ENCODE results near the gene UBR4. TPM values are rescaled to one million over a fixed set of nuclear protein-coding genes. Genes with fewer than 3 reads are reported as not detected.

UBR4 gene
- total and polyA plus RNA-seq, 2 experiments from 2014 or later, result 140 to 175 TPM

DNA sequence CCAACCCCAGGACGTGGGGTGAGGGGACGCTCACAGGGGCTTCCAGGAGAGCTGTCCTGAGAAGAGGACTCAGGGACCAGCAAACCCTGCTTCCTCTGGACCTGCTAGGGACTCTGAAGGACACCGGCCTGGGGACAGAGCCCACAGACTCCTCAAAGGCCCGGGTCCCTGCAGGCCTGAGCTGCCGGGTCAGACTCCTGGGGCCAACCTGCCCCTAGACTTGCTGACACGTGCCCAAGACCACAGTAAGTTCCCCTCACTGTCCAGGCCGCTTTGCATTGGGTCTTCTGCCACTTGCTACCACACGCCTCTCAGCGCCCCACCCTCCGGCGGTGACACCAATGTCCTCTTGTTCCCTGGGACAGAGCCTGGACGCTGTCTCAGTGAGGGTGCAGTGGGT lies 146.9 kb downstream of the UBR4 start:
- Histone ChIP-seq H3K4me2 (no peak overlapping the region), H3K79me2 (no peaks in the 10 kb centered on the region), H3K9me2 (replicated peaks; ENCODE audit: insufficient read depth) (no peaks in the 10 kb centered on the region), H3K4me1 (ENCODE audit: insufficient read depth) (no peaks in the 10 kb centered on the region), H2AFZ (no peak overlapping the region), H4K20me1 (ENCODE audit: insufficient read depth, poor library complexity, severe bottlenecking) (no peaks in the 10 kb centered on the region), H3K9me3 (ENCODE audit: low read depth) (no peaks in the 10 kb centered on the region), H3K27me3 (peaks cover 6% of the 10 kb centered on the region), H3K27ac (no peak overlapping the region), H3K4me3 (no peak overlapping the region), H3K36me3 (replicated peaks; ENCODE audit: insufficient read depth, low read depth) (no peaks in the 10 kb centered on the region)
- TF ChIP-seq, protein P1, sequence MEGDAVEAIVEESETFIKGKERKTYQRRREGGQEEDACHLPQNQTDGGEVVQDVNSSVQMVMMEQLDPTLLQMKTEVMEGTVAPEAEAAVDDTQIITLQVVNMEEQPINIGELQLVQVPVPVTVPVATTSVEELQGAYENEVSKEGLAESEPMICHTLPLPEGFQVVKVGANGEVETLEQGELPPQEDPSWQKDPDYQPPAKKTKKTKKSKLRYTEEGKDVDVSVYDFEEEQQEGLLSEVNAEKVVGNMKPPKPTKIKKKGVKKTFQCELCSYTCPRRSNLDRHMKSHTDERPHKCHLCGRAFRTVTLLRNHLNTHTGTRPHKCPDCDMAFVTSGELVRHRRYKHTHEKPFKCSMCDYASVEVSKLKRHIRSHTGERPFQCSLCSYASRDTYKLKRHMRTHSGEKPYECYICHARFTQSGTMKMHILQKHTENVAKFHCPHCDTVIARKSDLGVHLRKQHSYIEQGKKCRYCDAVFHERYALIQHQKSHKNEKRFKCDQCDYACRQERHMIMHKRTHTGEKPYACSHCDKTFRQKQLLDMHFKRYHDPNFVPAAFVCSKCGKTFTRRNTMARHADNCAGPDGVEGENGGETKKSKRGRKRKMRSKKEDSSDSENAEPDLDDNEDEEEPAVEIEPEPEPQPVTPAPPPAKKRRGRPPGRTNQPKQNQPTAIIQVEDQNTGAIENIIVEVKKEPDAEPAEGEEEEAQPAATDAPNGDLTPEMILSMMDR (IDR thresholded peaks at IDR 0.05; ENCODE audit: poor library complexity), result no peak
- no peak for TF ChIP-seq EZH2phosphoT487 (IDR thresholded peaks at IDR 0.05; ENCODE audit: low read depth, severe bottlenecking, unreplicated experiment)
- TF ChIP-seq EZH2 (IDR thresholded peaks at IDR 0.05; ENCODE audit: borderline replicate concordance), result no peak
- 86% methylated on average over 12 of the region's 12 CpGs for WGBS (ENCODE audit: low lambda C conversion rate, missing lambda C conversion rate)
- DNase-seq (ENCODE audit: low spot score), result no peak

- H4K20me1 ChIP-seq (ENCODE audit: insufficient read depth, poor library complexity, severe bottlenecking), result no peaks in the 10 kb centered on the region
- WGBS (ENCODE audit: low lambda C conversion rate, missing lambda C conversion rate), result 79% methylated on average over 8 of the region's 8 CpGs
- no peaks in the 10 kb centered on the region for H3K4me1 ChIP-seq (ENCODE audit: insufficient read depth)
- DNase-seq (ENCODE audit: low spot score), result no peak
- H3K4me3 ChIP-seq, result no peak overlapping the region
- no peak overlapping the region for H2AFZ ChIP-seq
- H3K79me2 ChIP-seq, result no peaks in the 10 kb centered on the region
- H3K4me2 ChIP-seq, result no peak overlapping the region
- H3K27ac ChIP-seq, result no peak overlapping the region
- H3K9me3 ChIP-seq (ENCODE audit: low read depth), result no peaks in the 10 kb centered on the region
- H3K9me2 ChIP-seq (replicated peaks; ENCODE audit: insufficient read depth), result no peaks in the 10 kb centered on the region
- TF ChIP-seq EZH2phosphoT487 (IDR thresholded peaks at IDR 0.05; ENCODE audit: low read depth, severe bottlenecking, unreplicated experiment), result no peak
- TF ChIP-seq EZH2 (IDR thresholded peaks at IDR 0.05; ENCODE audit: borderline replicate concordance), result no peak
- TF ChIP-seq, protein P1 (IDR thresholded peaks at IDR 0.05; ENCODE audit: poor library complexity), result no peak
- H3K27me3 ChIP-seq, result peaks cover 6% of the 10 kb centered on the region
- H3K36me3 ChIP-seq (replicated peaks; ENCODE audit: insufficient read depth, low read depth), result no peaks in the 10 kb centered on the region
These were observed 147.6 kb downstream of the UBR4 start for GRCh38 chr1:19062258-19063029.

DNA sequence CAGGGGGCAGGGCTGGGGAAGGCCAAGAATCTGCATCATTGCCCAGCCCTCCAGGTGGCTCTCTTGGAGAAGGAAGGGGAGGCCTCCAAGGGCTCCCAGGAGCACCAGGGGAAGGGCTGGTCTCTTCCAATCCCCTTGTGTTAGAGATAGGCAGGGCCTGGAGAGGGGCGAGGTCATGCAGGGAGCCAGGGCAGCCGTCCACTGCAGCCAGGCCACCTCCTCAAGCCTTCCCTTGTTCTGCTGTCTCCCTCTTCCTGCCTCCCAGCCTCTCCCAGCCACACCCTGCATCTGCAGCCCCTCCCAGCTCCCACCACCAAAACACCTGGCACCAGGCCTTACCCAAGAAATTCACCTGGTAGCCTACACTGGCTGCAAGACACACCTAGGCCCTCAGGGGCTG lies 148.3 kb downstream of the UBR4 start:
- H3K4me1 ChIP-seq (ENCODE audit: insufficient read depth), result no peaks in the 10 kb centered on the region

More for the DNA sequence above, 148.3 kb downstream of the UBR4 start:
- no peaks in the 10 kb centered on the region for H3K9me2 ChIP-seq (replicated peaks; ENCODE audit: insufficient read depth)
- H4K20me1 ChIP-seq (ENCODE audit: insufficient read depth, poor library complexity, severe bottlenecking), result no peaks in the 10 kb centered on the region
- H3K4me2 ChIP-seq, result no peak overlapping the region
- no peak for DNase-seq (ENCODE audit: low spot score)
- no peak overlapping the region for H3K4me3 ChIP-seq
- no peaks in the 10 kb centered on the region for H3K9me3 ChIP-seq (ENCODE audit: low read depth)
- peaks cover 6% of the 10 kb centered on the region for H3K27me3 ChIP-seq
- no peak for TF ChIP-seq EZH2 (IDR thresholded peaks at IDR 0.05; ENCODE audit: borderline replicate concordance)
- TF ChIP-seq EZH2phosphoT487 (IDR thresholded peaks at IDR 0.05; ENCODE audit: low read depth, severe bottlenecking, unreplicated experiment), result no peak
- TF ChIP-seq, protein P1 (IDR thresholded peaks at IDR 0.05; ENCODE audit: poor library complexity), result no peak
- no peak overlapping the region for H3K27ac ChIP-seq
- WGBS (ENCODE audit: low lambda C conversion rate, missing lambda C conversion rate), result 88% methylated on average over 2 of the region's 2 CpGs
- H3K36me3 ChIP-seq (replicated peaks; ENCODE audit: insufficient read depth, low read depth), result no peaks in the 10 kb centered on the region
- no peak overlapping the region for H2AFZ ChIP-seq
- H3K79me2 ChIP-seq, result no peaks in the 10 kb centered on the region
